Spleen (tissue), 7 donors: Measurements from ENCODE around the gene CNPPD1.

Experiments
- POLR2A ChIP-seq, 3 donors: fragments of 450-650 bp; IDR thresholded peaks; one replicate each; pipeline ENCODE4 v1.5.1; 2017; ENCODE audit warnings: antibody characterized with exemption in 3 of 3, mild to moderate bottlenecking in 1 of 3
- POLR2AphosphoS5 ChIP-seq, 3 donors: sonication (generic); formaldehyde crosslinking; IDR thresholded peaks; one replicate each; pipeline ENCODE4 v1.5.1; 2017; ENCODE audit warnings: antibody characterized with exemption in 3 of 3
- TF ChIP-seq, protein P1 (sequence below), 11 experiments: fragments of 200-600 bp in 7 of 11; fragments of 450-650 bp in 4 of 11; sonication (generic) in 4 of 11; IDR thresholded peaks in 8 of 11; conservative IDR thresholded peaks in 3 of 11; 1 replicate in 7 of 11; 2 replicates in 4 of 11; pipeline versions ENCODE4 v1.4.0 to v1.8.0; 2016 to 2021; ENCODE audit warnings: antibody characterized with exemption in 11 of 11, inconsistent platforms in 4 of 11, mild to moderate bottlenecking in 1 of 11
- donor health status: DM: no; HTN: no; CAD: no; lungs with moderate emphysema.
- donor health status: DM: no; HTN: no; CAD: no.
- donor health status: DM: no; HTN: no; CAD: no.

GRCh38 chr2:219205165-219205538 is 28.4 kb upstream of the CNPPD1 start:
- TF ChIP-seq, protein P1, sequence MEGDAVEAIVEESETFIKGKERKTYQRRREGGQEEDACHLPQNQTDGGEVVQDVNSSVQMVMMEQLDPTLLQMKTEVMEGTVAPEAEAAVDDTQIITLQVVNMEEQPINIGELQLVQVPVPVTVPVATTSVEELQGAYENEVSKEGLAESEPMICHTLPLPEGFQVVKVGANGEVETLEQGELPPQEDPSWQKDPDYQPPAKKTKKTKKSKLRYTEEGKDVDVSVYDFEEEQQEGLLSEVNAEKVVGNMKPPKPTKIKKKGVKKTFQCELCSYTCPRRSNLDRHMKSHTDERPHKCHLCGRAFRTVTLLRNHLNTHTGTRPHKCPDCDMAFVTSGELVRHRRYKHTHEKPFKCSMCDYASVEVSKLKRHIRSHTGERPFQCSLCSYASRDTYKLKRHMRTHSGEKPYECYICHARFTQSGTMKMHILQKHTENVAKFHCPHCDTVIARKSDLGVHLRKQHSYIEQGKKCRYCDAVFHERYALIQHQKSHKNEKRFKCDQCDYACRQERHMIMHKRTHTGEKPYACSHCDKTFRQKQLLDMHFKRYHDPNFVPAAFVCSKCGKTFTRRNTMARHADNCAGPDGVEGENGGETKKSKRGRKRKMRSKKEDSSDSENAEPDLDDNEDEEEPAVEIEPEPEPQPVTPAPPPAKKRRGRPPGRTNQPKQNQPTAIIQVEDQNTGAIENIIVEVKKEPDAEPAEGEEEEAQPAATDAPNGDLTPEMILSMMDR (IDR thresholded peaks at IDR 0.05 in 8 of 11, conservative IDR thresholded peaks at IDR 0.05 in 3 of 11): no peak
- no peak for TF ChIP-seq POLR2A (IDR thresholded peaks at IDR 0.05)
- TF ChIP-seq POLR2AphosphoS5 (IDR thresholded peaks at IDR 0.05): no peak
